Panc1 (cell line): Measurements from ENCODE around the gene BCR. TPM values are rescaled to one million over a fixed set of nuclear protein-coding genes. Genes with fewer than 3 reads are reported as not detected.

Experiments
- ATAC-seq: fragments of 200-7000 bp; cut with Tn5 transposase; 2 replicates; pipeline ENCODE4 v1.9.1; 2020; ENCODE audit warnings: mild to moderate bottlenecking, moderate library complexity
- BruUV-seq: library from RNA; stranded (reverse); fragments of 400-500 nt; replicated peaks from 2 replicates; lab custom pipeline; 2021; lab: Mats Ljungman, UMichigan
- CTCF ChIA-PET: fragments of 300-600 bp; sonication (Branson Sonifier 250); formaldehyde crosslinking; loops from one replicate; lab custom pipeline; 2022; ENCODE audit warnings: antibody characterized with exemption; lab: Charles Lee
- POLR2A ChIA-PET: fragments of 300-600 bp; sonication (Branson Sonifier 250); formaldehyde crosslinking; loops from one replicate; lab custom pipeline; 2022; ENCODE audit warnings: antibody characterized with exemption; lab: Charles Lee
- DNase-seq: peaks from one replicate; pipeline ENCODE4 v3.0.0-alpha.2; 2010; ENCODE audit warnings: low read depth, low spot score
- H3K27ac ChIP-seq: 2 replicates; pipeline ENCODE4 v1.5.1; 2011; ENCODE audit warnings: mild to moderate bottlenecking, low read length, inconsistent platforms
- H3K27me3 ChIP-seq: fragments of 200-500 bp; sonication (Bioruptor generic); 2 replicates; pipeline ENCODE4 v1.6.0; 2014; ENCODE audit warnings: low read length, inconsistent platforms; ENCODE audit not compliant: control insufficient read depth, insufficient read depth
- H3K36me3 ChIP-seq: fragments of 200-500 bp; sonication (Bioruptor generic); 2 replicates; pipeline ENCODE4 v1.5.1; 2014; ENCODE audit warnings: inconsistent platforms, mild to moderate bottlenecking, low read length, moderate library complexity; ENCODE audit not compliant: control insufficient read depth, insufficient read depth
- H3K4me1 ChIP-seq: 2 replicates; pipeline ENCODE4 v1.5.1; 2011; ENCODE audit warnings: inconsistent platforms, mild to moderate bottlenecking, low read length, moderate library complexity; ENCODE audit not compliant: control insufficient read depth, insufficient read depth
- H3K4me3 ChIP-seq, 2 experiments: 2 replicates each; pipeline ENCODE4 v1.5.1; 2011 to 2012; ENCODE audit warnings: low read depth in 2 of 2, low read length in 2 of 2, mild to moderate bottlenecking in 2 of 2, inconsistent platforms in 1 of 2, moderate library complexity in 1 of 2
- H3K9me3 ChIP-seq: fragments of 200-500 bp; sonication (Bioruptor generic); 2 replicates; pipeline ENCODE4 v1.5.1; 2014; ENCODE audit warnings: low read depth, mild to moderate bottlenecking, inconsistent platforms, low read length, moderate library complexity; ENCODE audit not compliant: control insufficient read depth, insufficient read depth
- CTCF ChIP-seq: fragments of 450-650 bp; IDR thresholded peaks from 2 replicates; pipeline ENCODE4 v1.5.1; 2017; ENCODE audit warnings: mild to moderate bottlenecking
- POLR2AphosphoS5 ChIP-seq: IDR thresholded peaks from 2 replicates; pipeline ENCODE4 v1.6.1; 2012; ENCODE audit warnings: mild to moderate bottlenecking, low read depth, low read length, moderate library complexity
- SIN3A ChIP-seq: IDR thresholded peaks from 2 replicates; pipeline ENCODE4 v1.6.1; 2012; ENCODE audit warnings: low read depth, mild to moderate bottlenecking, low read length, moderate library complexity, borderline replicate concordance; ENCODE audit not compliant: insufficient read depth
- TCF7L2 ChIP-seq: IDR thresholded peaks from 2 replicates; pipeline ENCODE4 v1.6.1; 2011; ENCODE audit warnings: mild to moderate bottlenecking, low read depth, low read length, inconsistent platforms
- in situ Hi-C: cut with HindIII; loops from 2 replicates; pipeline ENCODE4 v1.10.0; 2016; ENCODE audit warnings: low sequenced_read_pairs, low pct_unique_long_range_greater_than_20kb
- intact Hi-C: fragments of 100-400 bp; cut with micrococcal nuclease; formaldehyde crosslinking; loops from one replicate; pipeline ENCODE4 v1.10.0; 2022; ENCODE audit not compliant: unreplicated experiment
- total RNA-seq: library from RNA; stranded (reverse); gene quantifications from one replicate; pipeline ENCODE4 v1.2.1, GENCODE V29; 2021; ENCODE audit not compliant: unreplicated experiment
- TF ChIP-seq, protein P1 (sequence below), 2 experiments: IDR thresholded peaks; 2 replicates each; pipeline ENCODE4 v1.6.1; 2011 to 2012; ENCODE audit warnings: low read depth in 2 of 2, control low read depth in 1 of 2, low read length in 1 of 2, mild to moderate bottlenecking in 1 of 2, moderate library complexity in 1 of 2; ENCODE audit not compliant: insufficient read depth in 1 of 2

The BCR gene
- total RNA-seq, 1 experiment from 2014 or later: 32.1 TPM

DNA sequence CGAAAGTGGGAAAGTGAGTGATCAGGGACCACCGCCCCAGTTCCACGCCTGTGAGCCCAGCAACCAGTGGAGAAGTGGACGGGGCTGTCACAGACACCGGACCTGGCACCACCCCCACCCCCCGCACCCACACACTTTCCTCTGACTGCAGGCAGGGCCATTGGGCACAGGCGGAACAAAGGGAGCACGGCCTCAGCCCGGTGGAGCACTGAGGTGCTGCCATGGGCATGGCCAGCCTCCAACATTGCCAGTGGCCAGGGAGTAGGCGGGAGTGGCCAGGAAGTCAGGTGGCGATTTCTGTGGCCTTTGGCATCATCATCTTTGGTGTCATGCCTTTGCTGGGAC, 78.5 kb downstream of the BCR start:
- in situ Hi-C loops: no loop called here

DNA sequence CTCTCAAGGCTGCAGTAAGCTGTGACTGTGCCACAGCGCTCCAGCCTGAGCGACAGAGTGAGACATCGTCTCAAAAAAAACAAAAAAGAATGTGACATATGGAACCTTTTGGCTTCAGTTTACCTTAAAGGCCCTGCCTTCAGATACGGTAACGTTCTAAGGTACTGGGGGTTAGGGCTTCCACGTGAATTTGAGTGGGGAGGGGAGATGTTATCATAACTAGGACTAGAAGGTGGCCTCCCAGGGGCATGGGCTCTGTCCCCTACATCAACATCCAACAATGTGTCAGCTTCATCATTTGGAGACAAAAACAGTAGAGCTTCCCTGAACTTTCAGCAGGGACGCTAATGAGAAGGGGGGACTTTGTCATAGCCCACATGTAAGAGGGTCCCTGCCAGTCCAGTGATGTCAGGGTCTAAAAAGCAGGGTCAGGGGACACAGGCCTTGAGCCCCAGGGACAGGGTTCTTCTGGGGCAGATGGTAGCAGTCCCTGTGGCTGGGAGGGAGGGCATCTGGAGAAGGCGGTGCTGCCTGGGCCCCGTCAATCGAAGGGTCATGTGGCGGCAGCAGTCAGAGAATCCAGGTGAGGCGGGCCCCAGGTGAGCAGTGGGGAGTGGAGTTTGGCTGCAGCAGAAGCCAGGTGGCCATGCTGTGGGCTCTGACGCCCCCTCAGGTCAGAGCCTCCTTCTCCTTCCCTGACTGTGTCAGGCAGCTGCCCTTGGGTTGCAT, 79.8 kb downstream of the BCR start:
- Histone ChIP-seq H3K36me3 (no peaks in the 10 kb centered on the region), H3K4me3 (no peak overlapping the region), H3K27ac (no peak overlapping the region), H3K27me3 (no peaks in the 10 kb centered on the region), H3K9me3 (no peaks in the 10 kb centered on the region), H3K4me1 (no peaks in the 10 kb centered on the region)
- ATAC-seq (no peak), DNase-seq (no peak)
- in situ Hi-C loops (no loop called here), intact Hi-C loops (no loop called here)
- no TSS peak for BruUV-seq
- ChIA-PET POLR2A (no interaction called here), CTCF (no interaction called here)
- TF ChIP-seq TCF7L2: no peak

More for the DNA sequence above, 78.5 kb downstream of the BCR start:
- intact Hi-C loops: no loop called here
- no peaks in the 10 kb centered on the region for H3K36me3 ChIP-seq
- TF ChIP-seq SIN3A: no peak
- TF ChIP-seq, protein P1, sequence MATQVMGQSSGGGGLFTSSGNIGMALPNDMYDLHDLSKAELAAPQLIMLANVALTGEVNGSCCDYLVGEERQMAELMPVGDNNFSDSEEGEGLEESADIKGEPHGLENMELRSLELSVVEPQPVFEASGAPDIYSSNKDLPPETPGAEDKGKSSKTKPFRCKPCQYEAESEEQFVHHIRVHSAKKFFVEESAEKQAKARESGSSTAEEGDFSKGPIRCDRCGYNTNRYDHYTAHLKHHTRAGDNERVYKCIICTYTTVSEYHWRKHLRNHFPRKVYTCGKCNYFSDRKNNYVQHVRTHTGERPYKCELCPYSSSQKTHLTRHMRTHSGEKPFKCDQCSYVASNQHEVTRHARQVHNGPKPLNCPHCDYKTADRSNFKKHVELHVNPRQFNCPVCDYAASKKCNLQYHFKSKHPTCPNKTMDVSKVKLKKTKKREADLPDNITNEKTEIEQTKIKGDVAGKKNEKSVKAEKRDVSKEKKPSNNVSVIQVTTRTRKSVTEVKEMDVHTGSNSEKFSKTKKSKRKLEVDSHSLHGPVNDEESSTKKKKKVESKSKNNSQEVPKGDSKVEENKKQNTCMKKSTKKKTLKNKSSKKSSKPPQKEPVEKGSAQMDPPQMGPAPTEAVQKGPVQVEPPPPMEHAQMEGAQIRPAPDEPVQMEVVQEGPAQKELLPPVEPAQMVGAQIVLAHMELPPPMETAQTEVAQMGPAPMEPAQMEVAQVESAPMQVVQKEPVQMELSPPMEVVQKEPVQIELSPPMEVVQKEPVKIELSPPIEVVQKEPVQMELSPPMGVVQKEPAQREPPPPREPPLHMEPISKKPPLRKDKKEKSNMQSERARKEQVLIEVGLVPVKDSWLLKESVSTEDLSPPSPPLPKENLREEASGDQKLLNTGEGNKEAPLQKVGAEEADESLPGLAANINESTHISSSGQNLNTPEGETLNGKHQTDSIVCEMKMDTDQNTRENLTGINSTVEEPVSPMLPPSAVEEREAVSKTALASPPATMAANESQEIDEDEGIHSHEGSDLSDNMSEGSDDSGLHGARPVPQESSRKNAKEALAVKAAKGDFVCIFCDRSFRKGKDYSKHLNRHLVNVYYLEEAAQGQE (IDR thresholded peaks at IDR 0.05; ENCODE audit: insufficient read depth in 1 of 2, low read depth in 2 of 2, low read length in 1 of 2): no peak
- no peak for TF ChIP-seq TCF7L2
- TF ChIP-seq CTCF: no peak
- no peak for TF ChIP-seq POLR2AphosphoS5
- ChIA-PET POLR2A (no interaction called here), CTCF (no interaction called here)
- no peaks in the 10 kb centered on the region for H3K27me3 ChIP-seq
- no TSS peak for BruUV-seq
- no peak overlapping the region for H3K4me3 ChIP-seq
- no peak overlapping the region for H3K27ac ChIP-seq
- DNase-seq (no peak), ATAC-seq (no peak)
- no peaks in the 10 kb centered on the region for H3K9me3 ChIP-seq
- no peaks in the 10 kb centered on the region for H3K4me1 ChIP-seq
